ENCODE results near the gene CARMIL3. TPM values are rescaled to one million over a fixed set of nuclear protein-coding genes. Genes with fewer than 3 reads are reported as not detected.

Gene CARMIL3
- total and polyA plus RNA-seq, 5 donors from 2014 or later = 0.52 TPM; not detected in 4

DNA sequence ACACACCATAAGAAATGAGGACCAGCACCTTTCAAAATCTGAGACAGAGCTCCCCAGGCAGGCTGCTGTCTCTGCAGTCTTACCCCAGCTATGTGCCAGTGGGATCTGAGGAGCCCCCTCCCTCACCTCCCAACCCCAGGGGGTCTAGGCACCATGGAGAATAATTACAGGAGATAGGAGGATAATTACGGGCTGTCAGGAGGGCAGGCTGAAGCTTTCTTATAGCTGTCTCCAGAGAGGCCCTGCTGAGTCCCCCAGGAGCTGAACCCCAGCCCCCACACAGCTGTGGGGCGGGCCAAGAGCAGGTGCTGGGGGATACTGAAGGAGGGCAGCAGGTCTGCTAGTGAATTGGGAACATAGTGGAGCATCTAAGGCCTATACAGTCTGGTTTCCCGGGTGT is 26.3 kb downstream of the CARMIL3 start:
- H3K4me3 ChIP-seq (ENCODE audit: low read depth, low read length) = no peak overlapping the region
- peak overlapping the region in 1 of 4 donors; percentile 35 for H3K4me3 Mint-ChIP-seq
- no peaks in the 10 kb centered on the region for H3K27me3 ChIP-seq (ENCODE audit: control insufficient read depth, insufficient read depth, low read length)
- H3K36me3 Mint-ChIP-seq = no peaks in the 10 kb centered on the region
- peaks cover 3 to 26% (median 15%) of the 10 kb centered on the region in 4 donors for H3K4me1 Mint-ChIP-seq
- ATAC-seq (ENCODE audit: low read depth in 2 of 2) (no peak), DNase-seq (no peak)
- peaks cover 5% of the 10 kb centered on the region for H3K27me3 Mint-ChIP-seq
- no peaks in the 10 kb centered on the region for H3K36me3 ChIP-seq (ENCODE audit: control insufficient read depth, insufficient read depth, low read length)
- H3K4me1 ChIP-seq (ENCODE audit: control insufficient read depth, insufficient read depth, low read length, poor library complexity, severe bottlenecking) = peaks cover 17% of the 10 kb centered on the region
- H3K9me3 ChIP-seq (ENCODE audit: control insufficient read depth in 2 of 2, low read length in 2 of 2) = no peaks in the 10 kb centered on the region
- H3K9me3 Mint-ChIP-seq = peaks cover 0 to 2% (median 0%) of the 10 kb centered on the region in 7 donors
- peak overlapping the region in 1 of 3 donors; percentile 11 for H3K27ac Mint-ChIP-seq
- no peak overlapping the region for H3K27ac ChIP-seq (ENCODE audit: insufficient read depth, low read length, poor library complexity, severe bottlenecking)

- H3K9me3 ChIP-seq (ENCODE audit: control insufficient read depth in 2 of 2, low read length in 2 of 2) = no peaks in the 10 kb centered on the region
- no peaks in the 10 kb centered on the region for H3K27me3 ChIP-seq (ENCODE audit: control insufficient read depth, insufficient read depth, low read length)
- no peaks in the 10 kb centered on the region for H3K36me3 ChIP-seq (ENCODE audit: control insufficient read depth, insufficient read depth, low read length)
- peak overlapping the region in 2 of 3 donors; percentile 69 to 84 for H3K27ac Mint-ChIP-seq
- H3K27ac ChIP-seq (ENCODE audit: insufficient read depth, low read length, poor library complexity, severe bottlenecking) = no peak overlapping the region
- ATAC-seq (ENCODE audit: low read depth in 2 of 2) (no peak), DNase-seq (no peak)
- no peak overlapping the region for H3K4me3 ChIP-seq (ENCODE audit: low read depth, low read length)
- peaks cover 3 to 26% (median 18%) of the 10 kb centered on the region in 4 donors for H3K4me1 Mint-ChIP-seq
- H3K9me3 Mint-ChIP-seq = no peaks in the 10 kb centered on the region
- H3K4me1 ChIP-seq (ENCODE audit: control insufficient read depth, insufficient read depth, low read length, poor library complexity, severe bottlenecking) = peaks cover 17% of the 10 kb centered on the region
- no peaks in the 10 kb centered on the region for H3K36me3 Mint-ChIP-seq
- peak overlapping the region in 2 of 4 donors; percentile 90 to 91 for H3K4me3 Mint-ChIP-seq
- H3K27me3 Mint-ChIP-seq = no peaks in the 10 kb centered on the region
Measured at GRCh38 chr14:24079491-24080141, 27.8 kb downstream of the CARMIL3 start.

DNA sequence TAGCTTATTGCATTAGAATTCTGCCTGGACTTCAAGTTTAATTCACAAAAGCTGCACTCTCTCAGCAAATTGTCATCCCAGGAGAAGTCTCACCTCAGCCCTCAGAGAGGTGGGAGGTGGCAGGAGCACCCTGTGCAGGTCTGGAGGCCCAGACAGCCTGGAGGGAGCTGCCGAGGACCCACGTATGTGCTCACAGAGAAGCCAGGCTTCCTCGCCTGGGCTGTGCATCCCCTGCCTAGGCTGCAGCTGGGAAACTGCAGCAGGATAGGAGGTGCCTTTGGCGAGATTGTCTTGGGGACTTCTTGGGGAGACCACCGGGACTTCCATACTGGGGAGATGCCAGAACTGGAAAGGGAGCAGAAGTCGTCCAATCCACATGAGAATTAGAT is 28.3 kb downstream of the CARMIL3 start:
- no peak overlapping the region for H3K27ac ChIP-seq (ENCODE audit: insufficient read depth, low read length, poor library complexity, severe bottlenecking)
- DNase-seq (no peak), ATAC-seq (ENCODE audit: low read depth in 2 of 2) (no peak)
- H3K4me3 Mint-ChIP-seq = peak overlapping the region; percentile 61 to 91 (median 88)
- H3K9me3 ChIP-seq (ENCODE audit: control insufficient read depth in 2 of 2, low read length in 2 of 2) = no peaks in the 10 kb centered on the region
- H3K27me3 Mint-ChIP-seq = no peaks in the 10 kb centered on the region
- H3K4me1 ChIP-seq (ENCODE audit: control insufficient read depth, insufficient read depth, low read length, poor library complexity, severe bottlenecking) = peaks cover 17% of the 10 kb centered on the region
- no peaks in the 10 kb centered on the region for H3K9me3 Mint-ChIP-seq
- H3K4me1 Mint-ChIP-seq = peaks cover 3 to 26% (median 16%) of the 10 kb centered on the region in 4 donors
- no peaks in the 10 kb centered on the region for H3K27me3 ChIP-seq (ENCODE audit: control insufficient read depth, insufficient read depth, low read length)
- H3K4me3 ChIP-seq (ENCODE audit: low read depth, low read length) = no peak overlapping the region
- H3K27ac Mint-ChIP-seq = peak overlapping the region; percentile 69 to 92 (median 83)
- no peaks in the 10 kb centered on the region for H3K36me3 ChIP-seq (ENCODE audit: control insufficient read depth, insufficient read depth, low read length)
- H3K36me3 Mint-ChIP-seq = no peaks in the 10 kb centered on the region

GRCh38 chr14:24080888-24081738 is 29.3 kb downstream of the CARMIL3 start:
- Histone ChIP-seq H3K4me3 (ENCODE audit: low read depth, low read length) (peak overlapping the region; percentile 55), H3K27ac (ENCODE audit: insufficient read depth, low read length, poor library complexity, severe bottlenecking) (peak overlapping the region; percentile 47), H3K36me3 (ENCODE audit: control insufficient read depth, insufficient read depth, low read length) (no peaks in the 10 kb centered on the region), H3K9me3 (ENCODE audit: control insufficient read depth in 2 of 2, low read length in 2 of 2) (no peaks in the 10 kb centered on the region), H3K27me3 (ENCODE audit: control insufficient read depth, insufficient read depth, low read length) (no peaks in the 10 kb centered on the region), H3K4me1 (ENCODE audit: control insufficient read depth, insufficient read depth, low read length, poor library complexity, severe bottlenecking) (peaks cover 17% of the 10 kb centered on the region)
- Mint-ChIP-seq H3K36me3 (no peaks in the 10 kb centered on the region), H3K4me3 (peak overlapping the region; percentile 85 to 94 (median 90)), H3K27ac (peak overlapping the region; percentile 69 to 88 (median 69)), H3K27me3 (no peaks in the 10 kb centered on the region), H3K4me1 (peaks cover 3 to 26% (median 16%) of the 10 kb centered on the region in 4 donors), H3K9me3 (no peaks in the 10 kb centered on the region)
- DNase-seq = peak; percentile 57 to 82 (median 69)
- ATAC-seq (ENCODE audit: low read depth in 2 of 2) = peak; percentile 88 to 90

GRCh38 chr14:24081739-24082211 is 30.0 kb downstream of the CARMIL3 start:
- Mint-ChIP-seq H3K27ac (peak overlapping the region; percentile 88 to 93 (median 89)), H3K27me3 (no peaks in the 10 kb centered on the region), H3K36me3 (no peaks in the 10 kb centered on the region), H3K4me3 (peak overlapping the region; percentile 85 to 93 (median 90)), H3K9me3 (no peaks in the 10 kb centered on the region), H3K4me1 (peaks cover 3 to 26% (median 16%) of the 10 kb centered on the region in 4 donors)
- no peak overlapping the region for H3K4me3 ChIP-seq (ENCODE audit: low read depth, low read length)
- H3K27me3 ChIP-seq (ENCODE audit: control insufficient read depth, insufficient read depth, low read length) = no peaks in the 10 kb centered on the region
- H3K27ac ChIP-seq (ENCODE audit: insufficient read depth, low read length, poor library complexity, severe bottlenecking) = peak overlapping the region; percentile 47
- H3K9me3 ChIP-seq (ENCODE audit: control insufficient read depth in 2 of 2, low read length in 2 of 2) = no peaks in the 10 kb centered on the region
- H3K4me1 ChIP-seq (ENCODE audit: control insufficient read depth, insufficient read depth, low read length, poor library complexity, severe bottlenecking) = peaks cover 17% of the 10 kb centered on the region
- no peaks in the 10 kb centered on the region for H3K36me3 ChIP-seq (ENCODE audit: control insufficient read depth, insufficient read depth, low read length)
- DNase-seq = no peak
- no peak for ATAC-seq (ENCODE audit: low read depth in 2 of 2)

DNA sequence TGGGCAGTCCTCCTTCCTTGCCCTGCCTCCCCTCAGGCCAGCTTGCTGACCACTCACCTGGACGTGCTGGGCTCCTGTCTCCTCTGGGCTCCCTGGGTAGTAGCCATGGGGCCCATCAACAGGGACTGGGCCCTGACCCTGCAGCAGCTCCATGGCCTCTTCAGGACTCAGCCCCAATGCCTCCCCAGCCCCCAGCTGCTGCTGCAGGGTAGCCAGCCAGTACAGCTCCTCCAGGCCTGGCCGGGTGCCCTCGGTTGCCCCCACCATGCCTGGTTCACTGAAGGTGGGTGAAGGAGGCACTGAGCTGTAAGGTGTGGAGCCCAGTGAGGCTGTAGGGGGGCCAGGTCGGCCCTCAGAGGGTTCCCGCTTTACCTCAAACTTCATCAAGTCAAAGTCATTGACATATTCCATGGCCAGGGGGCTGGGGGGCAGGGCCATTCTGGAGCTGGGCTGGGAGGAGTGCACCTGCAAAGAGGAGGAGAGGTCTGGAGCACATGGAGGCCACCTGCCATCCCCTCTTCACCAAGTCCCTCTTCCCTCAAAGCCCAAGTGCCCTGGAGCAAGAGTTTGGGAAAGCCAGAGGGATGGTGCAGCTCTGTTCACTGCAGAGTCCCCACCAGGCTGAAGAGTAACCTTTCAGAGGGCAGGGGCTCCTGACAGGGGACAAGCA is 30.7 kb downstream of the CARMIL3 start:
- ATAC-seq (ENCODE audit: low read depth in 2 of 2) (no peak), DNase-seq (no peak)
- Histone ChIP-seq H3K27me3 (ENCODE audit: control insufficient read depth, insufficient read depth, low read length) (no peaks in the 10 kb centered on the region), H3K27ac (ENCODE audit: insufficient read depth, low read length, poor library complexity, severe bottlenecking) (no peak overlapping the region), H3K9me3 (ENCODE audit: control insufficient read depth in 2 of 2, low read length in 2 of 2) (no peaks in the 10 kb centered on the region), H3K36me3 (ENCODE audit: control insufficient read depth, insufficient read depth, low read length) (no peaks in the 10 kb centered on the region), H3K4me1 (ENCODE audit: control insufficient read depth, insufficient read depth, low read length, poor library complexity, severe bottlenecking) (peaks cover 17% of the 10 kb centered on the region), H3K4me3 (ENCODE audit: low read depth, low read length) (no peak overlapping the region)
- peak overlapping the region; percentile 70 to 90 (median 88) for H3K4me3 Mint-ChIP-seq
- no peaks in the 10 kb centered on the region for H3K9me3 Mint-ChIP-seq
- no peaks in the 10 kb centered on the region for H3K27me3 Mint-ChIP-seq
- peaks cover 3 to 26% (median 16%) of the 10 kb centered on the region in 4 donors for H3K4me1 Mint-ChIP-seq
- H3K36me3 Mint-ChIP-seq = no peaks in the 10 kb centered on the region
- H3K27ac Mint-ChIP-seq = peak overlapping the region; percentile 88 to 93 (median 92)

- peak overlapping the region in 1 of 4 donors; percentile 39 for H3K4me3 Mint-ChIP-seq
- peak overlapping the region in 1 of 3 donors; percentile 59 for H3K27ac Mint-ChIP-seq
Measured at GRCh38 chr14:24083462-24083861, 31.7 kb downstream of the CARMIL3 start.

More at GRCh38 chr14:24083462-24083861, 31.7 kb downstream of the CARMIL3 start:
- Histone ChIP-seq H3K9me3 (ENCODE audit: control insufficient read depth in 2 of 2, low read length in 2 of 2) (no peaks in the 10 kb centered on the region), H3K27me3 (ENCODE audit: control insufficient read depth, insufficient read depth, low read length) (no peaks in the 10 kb centered on the region), H3K27ac (ENCODE audit: insufficient read depth, low read length, poor library complexity, severe bottlenecking) (no peak overlapping the region), H3K4me1 (ENCODE audit: control insufficient read depth, insufficient read depth, low read length, poor library complexity, severe bottlenecking) (peaks cover 17% of the 10 kb centered on the region), H3K36me3 (ENCODE audit: control insufficient read depth, insufficient read depth, low read length) (no peaks in the 10 kb centered on the region), H3K4me3 (ENCODE audit: low read depth, low read length) (no peak overlapping the region)
- H3K27me3 Mint-ChIP-seq = no peaks in the 10 kb centered on the region
- peaks cover 3 to 26% (median 16%) of the 10 kb centered on the region in 4 donors for H3K4me1 Mint-ChIP-seq
- ATAC-seq (ENCODE audit: low read depth in 2 of 2) (no peak), DNase-seq (no peak)
- no peaks in the 10 kb centered on the region for H3K9me3 Mint-ChIP-seq
- H3K36me3 Mint-ChIP-seq = no peaks in the 10 kb centered on the region

Measured in CD4-positive, CD25-positive, alpha-beta regulatory T cell (primary cell).